Heart right ventricle (tissue), 16 donors: ENCODE measurements around the gene NAV3. TPM values are rescaled to one million over a fixed set of nuclear protein-coding genes. Genes with fewer than 3 reads are reported as not detected.

Experiments
- ATAC-seq, 8 donors: fragments of 200-7000 bp; cut with Tn5 transposase; one replicate each; pipeline ENCODE4 v1.9.1; 2020; ENCODE audit warnings: mild to moderate bottlenecking in 8 of 8, moderate library complexity in 8 of 8, moderate number of reproducible peaks in 1 of 8
- DNase-seq, 2 donors: peaks; one replicate each; pipeline ENCODE4 v3.0.0-alpha.2; 2020
- H3K27ac ChIP-seq, 10 donors: fragments of 200-600 bp; sonication (generic) in 2 of 10; one replicate each; pipeline versions ENCODE4 v1.5.0 to v1.8.0; 2020 to 2022; ENCODE audit warnings: mild to moderate bottlenecking in 3 of 10
- H3K27me3 ChIP-seq, 7 donors: fragments of 200-600 bp; one replicate each; pipeline ENCODE4 v1.8.0; 2021 to 2022; ENCODE audit warnings: mild to moderate bottlenecking in 2 of 7
- H3K36me3 ChIP-seq, 9 donors: fragments of 200-600 bp; sonication (generic) in 1 of 9; one replicate each; pipeline versions ENCODE4 v1.5.0 to v1.8.0; 2020 to 2022; ENCODE audit warnings: mild to moderate bottlenecking in 2 of 9
- H3K4me1 ChIP-seq, 9 donors: fragments of 200-600 bp; sonication (generic) in 1 of 9; one replicate each; pipeline versions ENCODE4 v1.5.0 to v1.8.0; 2020 to 2022; ENCODE audit warnings: mild to moderate bottlenecking in 4 of 9
- H3K4me3 ChIP-seq, 10 donors: fragments of 200-600 bp; sonication (generic) in 2 of 10; one replicate each; pipeline versions ENCODE4 v1.5.0 to v1.8.0; 2020 to 2022; ENCODE audit warnings: mild to moderate bottlenecking in 7 of 10, moderate library complexity in 2 of 10
- H3K9me3 ChIP-seq, 11 donors: fragments of 200-600 bp in 10 of 11; sonication (generic) in 2 of 11; one replicate each; pipeline versions ENCODE4 v1.5.0 to v1.8.0; 2013 to 2022; ENCODE audit warnings: mild to moderate bottlenecking in 2 of 11, control low read depth in 1 of 11, moderate library complexity in 1 of 11
- CTCF ChIP-seq, 9 donors: fragments of 200-600 bp; sonication (generic) in 2 of 9; IDR thresholded peaks; one replicate each; pipeline versions ENCODE4 v1.5.0 to v1.8.0; 2021 to 2022; ENCODE audit warnings: antibody characterized with exemption in 9 of 9, mild to moderate bottlenecking in 5 of 9, moderate library complexity in 1 of 9
- WGBS, 2 donors: extraction: QIAGEN DNeasy Blood & Tissue Kit; methylation state at CpG; one replicate each; pipeline ENCODE4 v1.1.7; 2013; ENCODE audit warnings: inconsistent platforms in 1 of 2; 5-methylcytosine and 5-hydroxymethylcytosine counted together
- intact Hi-C, 10 donors: fragments of 100-400 bp; cut with DNase I; formaldehyde crosslinking; loops; one replicate each; pipeline versions ENCODE4 v1.11.1 to v1.14.2; 2022
- polyA plus RNA-seq, 2 donors: library from polyadenylated mRNA; stranded (reverse); fragments of 200-250 nt; gene quantifications; one replicate each; pipeline ENCODE4 v1.2.3, GENCODE V29; 2013
- total RNA-seq, 10 donors: library from RNA; stranded (reverse); fragmentation: NEBNext Ultra II Directional in 3 of 10; extraction: Animal tissue kit (Norgen Biotek cat#: 25700) in 3 of 10; gene quantifications; one replicate each; pipeline versions ENCODE4 v1.2.1 to v1.2.4, GENCODE V29; 2021 to 2023
- donor health status: Arrhythmogenic right ventricular cardiomyopathy.
- donor health status: ischemic (EF 13 %, LVEDD 7.1; RV severe dilation, severe dysfunction).
- donor health status: healthy with polysubstance abuse.
- donor health status: DM: no; HTN: yes; CAD: no.
- donor health status: DM: no; HTN: no; CAD: no.
- donor health status: ischemic (EF 25% LVEDD 6.9; RV normal size, moderate dysfunction).
- donor health status: ischemic (EF 25% LVEDD 5.7; RV mildly dilated, moderate dysfunction).
- donor health status: healthy.
- donor health status: DM: yes; HTN: yes; CAD: no.
- donor health status: Ischemic cardiomyopathy.
- donor health status: ischemic (EF 35%, LVEDD 5.7; RV mildly dilated, moderate dysfunction).
- donor health status: nonischemic (EF 11% LVEDD 7.7; RV severe dilation, severe dysfunction).
- donor health status: DM: yes; HTN: yes; CAD: no.
- donor health status: PGD.
- donor health status: ischemic (EF 29% LVEDD 5.4; RV normal size, mild dysfunction).
- donor health status: nonischemic (EF 23%, LVEDD 6.1; RV moderate dilation, normal function).

The NAV3 gene
- total and polyA plus RNA-seq, 12 donors, result 0.91 to 7.6 (median 4.6) TPM

DNA sequence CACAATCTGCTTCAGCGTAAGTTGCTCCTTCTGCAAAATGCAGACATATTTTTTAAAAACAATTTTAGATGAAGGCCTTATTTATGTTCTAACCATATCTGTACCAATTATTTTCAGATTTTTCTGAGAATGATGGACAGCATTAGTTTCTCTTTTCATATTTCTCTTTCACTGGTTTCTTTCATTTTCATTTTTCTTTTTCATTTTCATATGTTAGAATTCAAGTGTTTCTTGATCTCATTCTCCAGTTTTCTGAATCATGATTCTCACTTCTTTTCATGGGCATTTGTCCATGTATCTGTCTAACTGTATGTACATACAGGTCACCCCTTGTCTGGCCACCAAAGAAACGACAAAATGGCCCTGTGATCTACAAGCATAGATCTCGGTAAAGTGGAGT, 346.6 kb downstream of the NAV3 start:
- Histone ChIP-seq H3K36me3 (peaks cover 0 to 45% (median 0%) of the 10 kb centered on the region in 9 donors), H3K27ac (no peak overlapping the region), H3K4me1 (peaks cover 0 to 7% (median 0%) of the 10 kb centered on the region in 9 donors), H3K27me3 (no peaks in the 10 kb centered on the region), H3K9me3 (no peaks in the 10 kb centered on the region), H3K4me3 (no peak overlapping the region)
- TF ChIP-seq CTCF (IDR thresholded peaks at IDR 0.05), result no peak
- no peak for DNase-seq
- ATAC-seq, result no peak
- intact Hi-C loops, result no loop called here
- 94 to 99% methylated on average over 3 of the region's 3 CpGs for WGBS, 2 donors

DNA sequence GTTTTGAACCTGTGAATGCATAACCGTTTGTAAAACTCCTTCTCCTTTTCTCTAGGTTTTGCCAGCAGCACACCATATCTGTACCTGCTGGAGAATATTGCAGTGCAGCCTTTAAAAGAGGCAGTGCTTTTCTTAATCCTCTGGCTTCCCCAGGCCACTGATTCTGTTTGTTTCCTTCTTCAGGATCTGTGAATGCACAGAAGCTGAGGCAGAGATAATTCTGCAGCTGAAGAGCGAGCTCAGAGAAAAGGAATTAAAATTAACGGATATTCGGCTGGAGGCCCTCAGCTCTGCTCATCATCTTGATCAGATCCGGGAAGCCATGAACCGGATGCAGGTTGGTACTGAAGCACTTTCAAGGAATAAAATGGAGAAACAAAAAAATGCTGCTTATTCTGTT, 348.7 kb downstream of the NAV3 start:
- no peak overlapping the region for H3K27ac ChIP-seq
- no peak overlapping the region for H3K4me3 ChIP-seq
- intact Hi-C loops, result no loop called here
- 66 to 72% methylated on average over 6 of the region's 6 CpGs for WGBS, 2 donors
- no peak for TF ChIP-seq CTCF (IDR thresholded peaks at IDR 0.05)
- H3K36me3 ChIP-seq, result peaks cover 0 to 54% (median 0%) of the 10 kb centered on the region in 9 donors
- no peak for DNase-seq
- peaks cover 0 to 7% (median 0%) of the 10 kb centered on the region in 9 donors for H3K4me1 ChIP-seq
- no peak for ATAC-seq
- no peaks in the 10 kb centered on the region for H3K27me3 ChIP-seq
- H3K9me3 ChIP-seq, result no peaks in the 10 kb centered on the region

- DNase-seq, result no peak
- no peak overlapping the region for H3K4me3 ChIP-seq
Measured at GRCh38 chr12:78181544-78182162, 351.0 kb downstream of the NAV3 start.

GRCh38 chr12:78183824-78184223, 353.1 kb downstream of the NAV3 start:
- peaks cover 0 to 42% (median 0%) of the 10 kb centered on the region in 9 donors for H3K36me3 ChIP-seq
- no peak for DNase-seq
- TF ChIP-seq CTCF (IDR thresholded peaks at IDR 0.05), result no peak
- no peaks in the 10 kb centered on the region for H3K27me3 ChIP-seq
- no peaks in the 10 kb centered on the region for H3K9me3 ChIP-seq
- no peak for ATAC-seq
- intact Hi-C loops, result no loop called here
- peaks cover 0 to 7% (median 0%) of the 10 kb centered on the region in 9 donors for H3K4me1 ChIP-seq
- H3K27ac ChIP-seq, result no peak overlapping the region
- no peak overlapping the region for H3K4me3 ChIP-seq

More at GRCh38 chr12:78181544-78182162, 351.0 kb downstream of the NAV3 start:
- Histone ChIP-seq H3K27me3 (no peaks in the 10 kb centered on the region), H3K4me1 (peaks cover 0 to 7% (median 0%) of the 10 kb centered on the region in 9 donors), H3K9me3 (no peaks in the 10 kb centered on the region), H3K36me3 (peaks cover 0 to 49% (median 0%) of the 10 kb centered on the region in 9 donors), H3K27ac (no peak overlapping the region)
- intact Hi-C loops, result no loop called here
- 66 to 68% methylated on average over 3 of the region's 3 CpGs for WGBS, 2 donors
- ATAC-seq, result no peak
- TF ChIP-seq CTCF (IDR thresholded peaks at IDR 0.05), result peak in 1 of 9 donors; percentile 12
